HG02759 (cell line): ENCODE results near the gene TCL1A.
"Not testable (repeated sequence)": the region's sequence is repeated elsewhere in the genome, so short reads cannot be mapped to it uniquely, and the experiment has no call there.

Experiments
- ATAC-seq: cut with Tn5 transposase; IDR thresholded peaks from one replicate; pipeline ENCODE4 v1.9.1; 2021; ENCODE audit warnings: mild to moderate bottlenecking, moderate library complexity; ENCODE audit not compliant: unreplicated experiment

The TCL1A gene, protein sequence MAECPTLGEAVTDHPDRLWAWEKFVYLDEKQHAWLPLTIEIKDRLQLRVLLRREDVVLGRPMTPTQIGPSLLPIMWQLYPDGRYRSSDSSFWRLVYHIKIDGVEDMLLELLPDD

GRCh38 chr14:95713596-95714371, at the start of gene TCL1A:
Gene TCL1A (minus strand): TSS chr14:95714125. CDS start chr14:95714066, 59 bp downstream.
- peak; percentile 81 for ATAC-seq

- ATAC-seq: not testable (repeated sequence)
Observed at GRCh38 chr14:95763032-95763431, 49.1 kb upstream of the TCL1A start.

DNA sequence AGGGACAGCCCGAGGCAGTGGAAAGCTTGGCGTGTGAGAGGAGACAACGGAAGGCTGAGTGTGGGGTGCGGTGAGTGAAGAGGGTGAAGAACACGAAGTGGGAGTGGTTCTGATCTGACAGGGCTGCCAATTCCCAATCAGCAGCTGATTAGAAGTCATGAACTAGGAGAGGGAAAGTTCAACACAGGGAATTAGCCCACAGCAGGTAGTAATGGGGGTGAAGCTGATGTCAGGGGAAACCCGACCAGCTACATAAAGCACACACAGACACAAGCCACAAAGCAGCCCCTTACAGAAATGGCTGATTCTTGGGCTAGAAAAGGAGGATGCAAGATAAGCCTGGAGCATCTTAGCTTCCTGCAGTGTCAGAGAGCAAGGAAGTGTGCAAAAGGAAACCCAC, 47.5 kb upstream of the TCL1A start:
- ATAC-seq: no peak

GRCh38 chr14:95760596-95760995, 46.7 kb upstream of the TCL1A start:
- no peak for ATAC-seq

DNA sequence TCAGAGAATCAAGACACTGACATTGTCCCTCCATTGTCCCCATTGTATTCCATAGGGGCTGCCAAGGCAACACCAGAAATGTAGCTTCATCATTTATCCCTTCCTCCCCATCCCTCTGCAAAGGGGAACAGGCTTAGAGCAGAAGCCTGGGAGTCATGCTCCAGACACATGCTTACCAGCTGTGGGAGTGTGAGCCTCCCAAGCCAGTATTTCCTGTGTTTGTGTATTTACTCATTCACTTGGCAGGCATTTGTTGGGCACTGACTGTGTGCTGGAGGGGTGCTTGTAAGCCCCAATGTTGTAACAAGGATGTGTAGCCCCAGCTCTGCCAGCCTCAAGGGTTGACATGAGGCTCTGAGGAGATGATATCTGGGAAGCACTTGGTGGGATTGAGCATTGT, 46.0 kb upstream of the TCL1A start:
- ATAC-seq: no peak

- no peak for ATAC-seq
Observed at GRCh38 chr14:95758331-95758730, 44.4 kb upstream of the TCL1A start.

DNA sequence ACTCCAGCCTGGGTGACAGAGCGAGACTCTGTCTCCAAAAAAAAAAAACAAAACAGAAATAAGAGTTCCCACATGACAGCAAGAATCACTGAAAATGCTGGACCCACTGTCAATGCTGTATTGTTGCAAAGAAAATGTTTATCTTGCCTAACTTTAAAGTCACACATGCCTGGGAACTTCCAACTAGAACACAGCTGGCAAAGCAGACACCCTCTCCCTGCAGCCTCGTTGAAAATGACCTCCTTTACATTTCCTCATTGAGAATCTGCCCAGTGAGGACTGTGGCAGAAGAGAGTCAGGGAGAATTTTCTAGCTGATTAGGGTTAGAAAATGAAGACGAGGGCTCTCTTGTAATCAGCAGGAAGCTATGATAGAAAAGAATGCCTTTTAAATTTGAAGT, 42.8 kb upstream of the TCL1A start:
- ATAC-seq: no peak

- no peak for ATAC-seq
Observed at GRCh38 chr14:95756127-95756526, 42.2 kb upstream of the TCL1A start.

- no peak for ATAC-seq
Observed at GRCh38 chr14:95741781-95742180, 27.9 kb upstream of the TCL1A start.

DNA sequence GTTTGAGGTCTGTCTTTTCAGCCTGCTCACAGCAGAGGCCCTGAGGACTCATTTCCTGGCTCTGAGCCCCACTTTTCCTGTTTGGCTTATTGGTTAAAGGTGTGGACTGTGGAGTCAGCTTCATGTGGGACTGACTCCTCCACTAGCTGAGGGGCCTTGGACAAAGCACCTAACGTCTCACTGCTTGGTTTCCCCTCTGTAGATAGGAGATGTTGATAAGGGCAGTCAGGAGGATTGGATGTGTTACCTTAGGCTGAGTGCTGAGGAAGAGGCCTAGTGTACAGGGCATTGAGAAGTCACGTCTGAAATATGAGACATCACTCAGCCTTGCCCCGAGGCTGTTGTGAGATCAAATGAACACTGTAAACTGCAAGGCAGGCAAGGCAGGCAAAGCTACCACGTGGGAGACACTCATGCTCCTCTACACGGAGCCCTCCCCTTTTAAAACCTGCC, 27.1 kb upstream of the TCL1A start:
- no peak for ATAC-seq

DNA sequence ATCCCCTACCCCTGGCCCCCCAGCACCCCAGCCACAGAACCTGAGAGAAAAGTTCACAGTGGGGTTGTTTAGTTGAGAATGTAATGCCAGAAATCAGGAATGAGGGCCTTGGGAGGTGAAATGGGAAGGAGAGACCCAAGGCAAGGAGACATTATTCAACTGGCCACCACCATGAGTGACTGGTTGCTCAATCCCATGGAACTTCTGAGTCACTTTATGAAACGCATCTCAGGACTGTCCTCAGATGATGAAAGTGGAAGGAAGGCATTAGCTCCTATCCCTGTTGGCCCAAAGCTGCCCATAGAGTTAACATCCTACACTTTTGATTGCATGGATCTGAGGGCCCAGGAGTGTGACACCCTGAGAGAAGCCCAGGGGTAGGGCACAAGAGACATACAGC, 25.4 kb upstream of the TCL1A start:
- ATAC-seq: no peak

DNA sequence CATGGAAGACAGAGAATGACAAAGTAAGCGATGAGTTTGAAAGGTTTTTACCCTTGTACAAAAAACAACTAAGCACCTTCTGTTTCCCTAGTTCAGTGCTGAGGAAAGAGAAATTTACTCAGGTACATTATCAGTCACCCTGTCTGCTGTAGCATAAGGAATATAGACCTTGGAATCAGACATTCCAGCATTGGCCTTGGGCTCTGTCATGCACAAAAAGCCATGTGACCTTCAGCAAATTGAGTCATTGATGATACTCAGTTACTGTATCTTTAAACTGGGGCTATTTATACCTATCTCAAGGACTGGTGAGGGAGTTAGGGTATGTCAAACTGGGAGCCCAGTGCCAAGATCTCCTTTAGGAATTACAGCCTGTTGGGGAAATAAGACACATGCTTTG, 19.3 kb upstream of the TCL1A start:
- ATAC-seq: no peak

DNA sequence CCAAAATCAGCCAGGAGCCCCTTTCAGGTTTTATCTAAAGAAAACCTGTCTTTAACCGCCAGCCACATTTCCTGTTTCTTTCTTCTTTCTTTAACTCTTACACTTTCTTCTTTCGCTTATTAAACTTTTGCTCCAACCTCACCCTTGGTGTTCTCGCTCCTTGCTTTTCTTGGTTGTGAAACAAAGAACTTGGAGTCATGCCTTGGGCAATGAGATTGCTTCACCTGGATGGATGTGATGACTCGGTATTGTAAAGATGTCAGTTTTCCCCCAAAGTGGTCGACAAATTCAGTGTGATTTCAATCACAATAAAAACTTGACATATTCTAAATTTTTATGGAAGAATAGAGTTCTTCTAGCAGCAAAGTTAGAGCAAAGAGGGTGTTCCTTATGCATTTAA, 16.2 kb upstream of the TCL1A start:
- ATAC-seq: no peak

DNA sequence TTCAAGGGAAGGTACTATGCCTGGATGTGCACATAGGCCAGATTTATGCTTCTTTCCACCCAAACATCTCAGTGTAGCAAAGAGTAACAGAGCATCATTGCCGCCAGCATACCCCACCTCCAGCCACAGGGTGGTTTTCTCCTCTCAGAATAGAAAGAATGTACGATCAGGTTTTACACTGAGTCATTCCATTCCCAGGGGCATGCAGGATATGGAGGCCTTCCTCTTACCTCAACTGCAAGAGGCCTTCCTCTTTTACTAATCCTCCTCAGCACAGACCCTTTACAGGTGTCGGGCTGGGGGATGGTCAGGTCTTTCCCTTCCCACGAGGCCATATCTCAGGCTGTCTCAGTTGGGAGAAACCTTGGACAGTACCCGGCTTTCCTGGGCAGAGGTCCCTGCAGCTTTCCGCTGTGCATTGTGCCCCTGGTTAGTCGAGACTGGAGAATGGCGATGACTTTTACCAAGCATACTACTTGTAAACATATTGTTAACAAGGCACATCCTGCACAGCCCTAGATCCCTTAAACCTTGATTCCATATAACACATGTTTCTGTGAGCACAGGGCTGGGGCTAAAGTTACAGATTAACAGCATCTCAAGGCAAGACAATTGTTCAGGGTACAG, 15.6 kb upstream of the TCL1A start:
- peak; percentile 55 for ATAC-seq

GRCh38 chr14:95727056-95727700, 13.3 kb upstream of the TCL1A start:
- no peak for ATAC-seq

- peak; percentile 87 for ATAC-seq
Observed at GRCh38 chr14:95725685-95726336, 11.9 kb upstream of the TCL1A start.

- no peak for ATAC-seq
Observed at GRCh38 chr14:95722525-95723190, 8.7 kb upstream of the TCL1A start.

GRCh38 chr14:95712398-95712797, 1.5 kb downstream of the TCL1A start:
- ATAC-seq: no peak

- no peak for ATAC-seq
Observed at GRCh38 chr14:95711476-95712176, 2.3 kb downstream of the TCL1A start.

- no peak for ATAC-seq
Observed at GRCh38 chr14:95710106-95710505, 3.8 kb downstream of the TCL1A start.
